ENCODE data around the gene RHOF. TPM values are rescaled to one million over a fixed set of nuclear protein-coding genes. Genes with fewer than 3 reads are reported as not detected.

The RHOF gene
- total and polyA plus RNA-seq, 11 donors = 18.8 to 45.2 (median 25.7) TPM

GRCh38 chr12:121814429-121815119 lies 21.1 kb upstream of the RHOF start:
- intact Hi-C loops (cut with DNase I) = loop anchor here in 7 of 10 donors (5.0 kb wide), 3 partner anchors 37 to 117 kb away; partner anchors contain the start of gene PSMD9 (in 2 of the 7)
- ATAC-seq = no peak
- Histone ChIP-seq H3K27me3 (no peaks in the 10 kb centered on the region), H3K27ac (no peak overlapping the region), H3K9me3 (no peaks in the 10 kb centered on the region), H3K4me3 (no peak overlapping the region), H3K36me3 (peaks cover 8 to 80% (median 67%) of the 10 kb centered on the region in 9 donors), H3K4me1 (peaks cover 0 to 41% (median 33%) of the 10 kb centered on the region in 12 donors)
- no peak for TF ChIP-seq CTCF (IDR thresholded peaks at IDR 0.05)
- WGBS, 4 donors = 93 to 97% (median 93%) methylated on average over 17 to 31 of the region's 31 CpGs
- peak in 2 of 5 donors; percentile 19 to 61 for DNase-seq

- no peak overlapping the region for H3K27ac ChIP-seq
- no peaks in the 10 kb centered on the region for H3K9me3 ChIP-seq
- H3K36me3 ChIP-seq = peaks cover 8 to 80% (median 67%) of the 10 kb centered on the region in 9 donors
- no peak for TF ChIP-seq POLR2A (IDR thresholded peaks at IDR 0.05)
- TF ChIP-seq CTCF (IDR thresholded peaks at IDR 0.05) = no peak
- no peaks in the 10 kb centered on the region for H3K27me3 ChIP-seq
- ATAC-seq (no peak), DNase-seq (no peak)
- no peak overlapping the region for H3K4me3 ChIP-seq
- peaks cover 0 to 41% (median 33%) of the 10 kb centered on the region in 12 donors for H3K4me1 ChIP-seq
- intact Hi-C loops (cut with DNase I) = loop anchor here (2.0 to 5.0 kb wide), 5 partner anchors 19 to 117 kb away; partner anchors contain the start of gene PSMD9 (in 2 of the 10)
- 90 to 95% (median 93%) methylated on average over 5 to 14 of the region's 14 CpGs for WGBS, 4 donors
Observed at GRCh38 chr12:121813951-121814350, 20.5 kb upstream of the RHOF start.

- DNase-seq (peak in 1 of 5 donors; percentile 18), ATAC-seq (peak in 2 of 4 donors; percentile 1 to 2)
- TF ChIP-seq POLR2A (IDR thresholded peaks at IDR 0.05) = no peak
- no peak for TF ChIP-seq CTCF (IDR thresholded peaks at IDR 0.05)
- Histone ChIP-seq H3K4me1 (peaks cover 0 to 41% (median 33%) of the 10 kb centered on the region in 12 donors), H3K27me3 (no peaks in the 10 kb centered on the region), H3K27ac (peak overlapping the region in 8 of 12 donors; percentile 29 to 82 (median 50)), H3K4me3 (peak overlapping the region in 11 of 12 donors; percentile 43 to 76 (median 60)), H3K36me3 (peaks cover 8 to 80% (median 67%) of the 10 kb centered on the region in 9 donors), H3K9me3 (no peaks in the 10 kb centered on the region)
- intact Hi-C loops (cut with DNase I) = loop anchor here (1.0 to 5.0 kb wide), 8 partner anchors 18 to 116 kb away; partner anchors contain the start of gene PSMD9 (in 2 of the 10)
- WGBS, 4 donors = 40 to 49% (median 45%) methylated on average over 24 to 25 of the region's 25 CpGs
Observed at GRCh38 chr12:121812921-121813896, 19.7 kb upstream of the RHOF start.

All from heart left ventricle (tissue), 16 donors.